ENCODE data around the gene GUCA2A. TPM values are rescaled to one million over a fixed set of nuclear protein-coding genes. Genes with fewer than 3 reads are reported as not detected.

Gene GUCA2A
- total RNA-seq, 1 donor from 2014 or later, result not detected

GRCh38 chr1:42133809-42134526, 30.6 kb downstream of the GUCA2A start:
- no peak for DNase-seq (ENCODE audit: low read depth)

- no peak for DNase-seq (ENCODE audit: low read depth)
Observed at GRCh38 chr1:42133390-42133789, 31.2 kb downstream of the GUCA2A start.

- no peak for DNase-seq (ENCODE audit: low read depth)
Observed at GRCh38 chr1:42130061-42130660, 34.4 kb downstream of the GUCA2A start.

- DNase-seq (ENCODE audit: low read depth), result no peak
Observed at GRCh38 chr1:42128964-42129363, 35.6 kb downstream of the GUCA2A start.

- DNase-seq (ENCODE audit: low read depth), result no peak
Observed at GRCh38 chr1:42128499-42128898, 36.0 kb downstream of the GUCA2A start.

GRCh38 chr1:42127767-42128166, 36.8 kb downstream of the GUCA2A start:
- DNase-seq (ENCODE audit: low read depth), result no peak

GRCh38 chr1:42125552-42125951, 39.0 kb downstream of the GUCA2A start:
- DNase-seq (ENCODE audit: low read depth), result no peak

GRCh38 chr1:42122408-42122807, 42.1 kb downstream of the GUCA2A start:
- no peak for DNase-seq (ENCODE audit: low read depth)

- peak; percentile 3 for DNase-seq (ENCODE audit: low read depth)
Observed at GRCh38 chr1:42118125-42118524, 46.4 kb downstream of the GUCA2A start.

- DNase-seq (ENCODE audit: low read depth), result no peak
Observed at GRCh38 chr1:42117214-42117613, 47.3 kb downstream of the GUCA2A start.

GRCh38 chr1:42114229-42114628, 50.3 kb downstream of the GUCA2A start:
- no peak for DNase-seq (ENCODE audit: low read depth)

Other genes starting within 250 kb of the GUCA2A start
- gene HIVEP3, start 245.8 kb downstream of the GUCA2A start, total RNA-seq, result 1.8 and 2.0 TPM in 2 replicates
- gene GUCA2B, start 11.3 kb downstream of the GUCA2A start, total RNA-seq, result not detected in 2 replicates
- 45.1 and 47.4 TPM in 2 replicates for gene FOXJ3, start 170.5 kb upstream of the GUCA2A start, total RNA-seq
- not detected in 2 replicates for gene RIMKLA, start 216.0 kb upstream of the GUCA2A start, total RNA-seq

All from myocyte (in vitro differentiated cells).